ENCODE data around the gene P2RY11. TPM values are rescaled to one million over a fixed set of nuclear protein-coding genes. Genes with fewer than 3 reads are reported as not detected.

P2RY11 gene
- total RNA-seq, 4 donors from 2014 or later = 2.9 to 9.2 (median 5.8) TPM

GRCh38 chr19:10133596-10133995 lies 22.1 kb downstream of the P2RY11 start:
- WGBS, 2 donors = 71 to 81% methylated on average over 9 to 11 of the region's 11 CpGs
- Histone ChIP-seq H3K9me3 (no peaks in the 10 kb centered on the region), H3K36me3 (peaks cover 15 to 96% (median 32%) of the 10 kb centered on the region in 3 donors), H3K27ac (no peak overlapping the region), H3K4me3 (no peak overlapping the region), H3K4me1 (peaks cover 0 to 8% (median 6%) of the 10 kb centered on the region in 3 donors), H3K27me3 (no peaks in the 10 kb centered on the region)
- intact Hi-C loops (cut with DNase I) = no loop called here
- no peak for DNase-seq
- TF ChIP-seq CTCF (IDR thresholded peaks at IDR 0.05) = no peak
- no peak for TF ChIP-seq POLR2A (IDR thresholded peaks at IDR 0.05)

- intact Hi-C loops (cut with DNase I) = no loop called here
- WGBS, 2 donors = 90 to 91% methylated on average over 5 to 6 of the region's 9 CpGs
- Histone ChIP-seq H3K27ac (no peak overlapping the region), H3K4me1 (peaks cover 0 to 8% (median 6%) of the 10 kb centered on the region in 3 donors), H3K9me3 (no peaks in the 10 kb centered on the region), H3K4me3 (no peak overlapping the region), H3K36me3 (peaks cover 18 to 97% (median 33%) of the 10 kb centered on the region in 3 donors), H3K27me3 (no peaks in the 10 kb centered on the region)
- TF ChIP-seq POLR2A (IDR thresholded peaks at IDR 0.05) = no peak
- TF ChIP-seq CTCF (IDR thresholded peaks at IDR 0.05) = no peak
- DNase-seq = no peak
Observed at GRCh38 chr19:10134040-10134439, 22.5 kb downstream of the P2RY11 start.

- WGBS, 2 donors = 70 to 81% methylated on average over 9 to 11 of the region's 39 CpGs
- H3K27me3 ChIP-seq = no peaks in the 10 kb centered on the region
- DNase-seq = no peak
- H3K27ac ChIP-seq = peak overlapping the region in 3 of 4 donors; percentile 16 to 67 (median 57)
- peaks cover 34 to 98% (median 48%) of the 10 kb centered on the region in 3 donors for H3K36me3 ChIP-seq
- H3K9me3 ChIP-seq = no peaks in the 10 kb centered on the region
- peaks cover 0 to 8% (median 6%) of the 10 kb centered on the region in 3 donors for H3K4me1 ChIP-seq
- peak in 2 of 6 experiments; percentile 12 to 34 for TF ChIP-seq CTCF (IDR thresholded peaks at IDR 0.05)
- no peak for TF ChIP-seq POLR2A (IDR thresholded peaks at IDR 0.05)
- H3K4me3 ChIP-seq = peak overlapping the region in 1 of 4 donors; percentile 5
- intact Hi-C loops (cut with DNase I) = no loop called here
Observed at GRCh38 chr19:10135551-10136334, 24.2 kb downstream of the P2RY11 start.

- intact Hi-C loops (cut with DNase I) = no loop called here
- H3K4me3 ChIP-seq = no peak overlapping the region
- H3K27ac ChIP-seq = no peak overlapping the region
- H3K27me3 ChIP-seq = no peaks in the 10 kb centered on the region
- no peaks in the 10 kb centered on the region for H3K9me3 ChIP-seq
- H3K4me1 ChIP-seq = peaks cover 0 to 8% (median 6%) of the 10 kb centered on the region in 3 donors
- WGBS, 2 donors = 96% methylated on average over 4 of the region's 14 CpGs; no CpG with 5 or more reads in 1 of the 2 donors
- H3K36me3 ChIP-seq = peaks cover 46 to 100% (median 60%) of the 10 kb centered on the region in 3 donors
- TF ChIP-seq POLR2A (IDR thresholded peaks at IDR 0.05) (no peak), CTCF (IDR thresholded peaks at IDR 0.05) (no peak)
- DNase-seq = no peak
Observed at GRCh38 chr19:10136936-10137335, 25.4 kb downstream of the P2RY11 start.

All from esophagus squamous epithelium (tissue), 5 donors.